Measurements from ENCODE around the gene IL3. TPM values are rescaled to one million over a fixed set of nuclear protein-coding genes. Genes with fewer than 3 reads are reported as not detected.

IL3 gene
- total and polyA plus RNA-seq, 2 donors (not counting 1 experiment from before 2014, with no cell fraction given), result not detected

- WGBS (ENCODE audit: insufficient coverage), result 46% methylated on average over 13 of the region's 13 CpGs
- POLR2A ChIA-PET, result no interaction called here
- no peak for DNase-seq
Observed at GRCh38 chr5:132070460-132071337, 10.2 kb downstream of the IL3 start.

More at GRCh38 chr5:132070460-132071337, 10.2 kb downstream of the IL3 start:
- Histone ChIP-seq H3K4me1 (ENCODE audit: control insufficient read depth in 2 of 2, insufficient read depth in 2 of 2, low read length in 2 of 2) (no peaks in the 10 kb centered on the region), H3K4me2 (replicated peaks; ENCODE audit: low read depth, low read length, poor library complexity, severe bottlenecking) (no peak overlapping the region), H3K36me3 (replicated peaks in 1 of 2; ENCODE audit: control extremely low read depth in 1 of 2, control insufficient read depth in 1 of 2, extremely low read depth in 1 of 2, insufficient read depth in 2 of 2, low read length in 1 of 2) (no peaks in the 10 kb centered on the region), H3K79me2 (ENCODE audit: control insufficient read depth, insufficient read depth, low read length) (no peaks in the 10 kb centered on the region), H3K9me3 (ENCODE audit: control extremely low read depth in 1 of 3, control insufficient read depth in 2 of 3, insufficient read depth in 1 of 3, low read length in 2 of 3) (no peaks in the 10 kb centered on the region), H4K20me1 (ENCODE audit: control insufficient read depth, insufficient read depth, low read length, poor library complexity, severe bottlenecking) (no peaks in the 10 kb centered on the region), H3K27me3 (replicated peaks in 1 of 4; ENCODE audit: control extremely low read depth in 1 of 4, control insufficient read depth in 3 of 4, insufficient read depth in 4 of 4, low read length in 3 of 4) (no peaks in the 10 kb centered on the region), H3K9ac (ENCODE audit: low read length) (no peak overlapping the region), H3K27ac (ENCODE audit: low read length in 2 of 2) (no peak overlapping the region), H3K4me3 (ENCODE audit: control extremely low read depth in 1 of 5, extremely low read depth in 1 of 5, insufficient read depth in 1 of 5, low read depth in 2 of 5, low read length in 4 of 5) (no peak overlapping the region), H2AFZ (ENCODE audit: insufficient read depth, low read depth, low read length, poor library complexity, severe bottlenecking) (no peak overlapping the region)
- H3K27ac Mint-ChIP-seq, result no peak overlapping the region
- no peak for ATAC-seq (ENCODE audit: low read depth)
- CTCF ChIA-PET, result interaction anchor here (1.2 kb wide), 1 partner anchor 481 kb away, joined by 3 read pairs; no protein-coding TSS in a partner anchor
- no peak overlapping the region for H3K4me3 Mint-ChIP-seq
- no peaks in the 10 kb centered on the region for H3K27me3 Mint-ChIP-seq
- intact Hi-C loops (cut with micrococcal nuclease), result no loop called here
- no peaks in the 10 kb centered on the region for H3K9me3 Mint-ChIP-seq (ENCODE audit: insufficient read depth)
- TF ChIP-seq EZH2 (IDR thresholded peaks at IDR 0.05; ENCODE audit: borderline replicate concordance, insufficient read depth, low read depth, low read length, poor library complexity, severe bottlenecking), result no peak
- no peak for TF ChIP-seq CTCF (IDR thresholded peaks at IDR 0.05)
- no peaks in the 10 kb centered on the region for H3K4me1 Mint-ChIP-seq

Data from B cell (primary cell).